HEK293T (cell line): ENCODE data around the gene AGPAT4.

Experiments
- ARNT ChIP-seq: fragments of 450-650 bp; IDR thresholded peaks from 2 replicates; pipeline ENCODE4 v1.6.1; 2017; ENCODE audit warnings: mild to moderate bottlenecking
- BHLHE40 ChIP-seq: fragments of 450-650 bp; IDR thresholded peaks from 2 replicates; pipeline ENCODE4 v1.6.1; 2016; ENCODE audit warnings: mild to moderate bottlenecking, moderate library complexity, borderline replicate concordance
- ELF4 ChIP-seq: fragments of 450-650 bp; IDR thresholded peaks from 2 replicates; pipeline ENCODE4 v1.6.1; 2017; ENCODE audit warnings: antibody characterized with exemption
- FOXK2 ChIP-seq: fragments of 450-650 bp; IDR thresholded peaks from 2 replicates; pipeline ENCODE4 v1.6.1; 2016; ENCODE audit warnings: mild to moderate bottlenecking
- FOXM1 ChIP-seq: fragments of 450-650 bp; IDR thresholded peaks from 2 replicates; pipeline ENCODE4 v1.6.1; 2017; ENCODE audit warnings: mild to moderate bottlenecking, borderline replicate concordance
- HDGF ChIP-seq: fragments of 450-650 bp; IDR thresholded peaks from 2 replicates; pipeline ENCODE4 v1.6.1; 2017; ENCODE audit warnings: antibody characterized with exemption, borderline replicate concordance
- L3MBTL2 ChIP-seq: fragments of 450-650 bp; conservative IDR thresholded peaks from 2 replicates; pipeline ENCODE4 v1.6.1; 2016; ENCODE audit warnings: mild to moderate bottlenecking
- SP1 ChIP-seq: fragments of 450-650 bp; IDR thresholded peaks from 2 replicates; pipeline ENCODE4 v1.6.1; 2017
- TARDBP ChIP-seq: fragments of 450-650 bp; IDR thresholded peaks from 2 replicates; pipeline ENCODE4 v1.6.1; 2016

DNA sequence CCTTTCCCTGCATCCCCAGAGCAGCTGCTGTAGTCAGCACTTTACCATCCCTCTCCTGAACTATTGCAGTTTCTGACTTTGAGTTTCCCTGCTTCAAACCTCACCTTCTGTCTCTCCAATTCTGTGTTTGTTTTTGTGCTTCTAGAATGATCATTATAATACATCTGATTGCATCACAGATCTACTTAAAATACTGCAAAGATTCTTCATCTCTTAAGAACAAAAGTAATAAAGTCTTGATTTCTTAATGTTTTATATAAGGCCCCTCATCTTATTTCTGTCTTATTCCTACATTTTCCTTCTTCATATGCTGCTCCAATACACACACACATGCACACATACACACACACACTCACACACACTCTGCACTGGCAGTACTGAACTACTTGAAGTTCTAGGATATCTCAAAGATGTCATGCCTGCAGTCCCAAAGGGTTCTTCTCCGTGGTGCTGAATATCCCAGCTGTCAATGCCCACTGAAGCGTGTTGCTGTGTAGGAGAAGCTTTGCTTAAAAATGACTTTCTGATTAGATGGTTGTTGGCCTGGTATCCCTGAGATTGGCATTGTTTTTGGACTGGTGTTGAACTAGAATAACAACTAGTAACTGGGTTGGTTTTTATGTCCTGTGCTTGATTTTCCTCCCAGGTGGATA is 185.1 kb downstream of the AGPAT4 start:
- TF ChIP-seq FOXK2 (no peak), ELF4 (no peak), L3MBTL2 (no peak), BHLHE40 (no peak), TARDBP (no peak), ARNT (no peak), SP1 (no peak), HDGF (no peak), FOXM1 (no peak)
